Neural progenitor cell (in vitro differentiated cells): Measurements from ENCODE around the gene MEGF8. TPM values are rescaled to one million over a fixed set of nuclear protein-coding genes. Genes with fewer than 3 reads are reported as not detected.

Experiments
- DNase-seq: peaks from one replicate; pipeline ENCODE4 v3.0.0-alpha.2; 2016; ENCODE audit warnings: low spot score
- H2AFZ ChIP-seq: fragments of 200-600 bp; sonication (generic); replicated peaks from 2 replicates; pipeline ENCODE4 v1.6.1; 2016; ENCODE audit warnings: antibody characterized with exemption
- H3F3A ChIP-seq: fragments of 200-600 bp; sonication (generic); 2 replicates; pipeline ENCODE4 v1.6.1; 2016; ENCODE audit warnings: antibody characterized with exemption, low read depth
- H3K27ac ChIP-seq: fragments of 200-600 bp; sonication (generic); 2 replicates; pipeline ENCODE4 v1.5.1; 2016; ENCODE audit warnings: mild to moderate bottlenecking
- H3K27me3 ChIP-seq: fragments of 200-600 bp; sonication (generic); 2 replicates; pipeline ENCODE4 v1.6.1; 2016; ENCODE audit warnings: mild to moderate bottlenecking, moderate library complexity
- H3K36me3 ChIP-seq: fragments of 200-600 bp; sonication (generic); 2 replicates; pipeline ENCODE4 v1.5.1; 2016
- H3K4me1 ChIP-seq: fragments of 200-600 bp; sonication (generic); 2 replicates; pipeline ENCODE4 v1.6.1; 2016; ENCODE audit warnings: mixed run types
- H3K4me2 ChIP-seq: fragments of 200-600 bp; sonication (generic); 2 replicates; pipeline ENCODE4 v1.6.1; 2016
- H3K4me3 ChIP-seq: fragments of 200-600 bp; sonication (generic); 2 replicates; pipeline ENCODE4 v1.5.1; 2016
- H3K79me2 ChIP-seq: fragments of 200-600 bp; sonication (generic); 2 replicates; pipeline ENCODE4 v1.6.1; 2016; ENCODE audit warnings: low read depth
- H3K9ac ChIP-seq: fragments of 200-600 bp; sonication (generic); 2 replicates; pipeline ENCODE4 v1.6.1; 2016
- H3K9me3 ChIP-seq: fragments of 200-600 bp; sonication (generic); 2 replicates; pipeline ENCODE4 v1.5.1; 2016; ENCODE audit warnings: low read depth
- H4K20me1 ChIP-seq: fragments of 200-600 bp; sonication (generic); 2 replicates; pipeline ENCODE4 v1.6.1; 2016; ENCODE audit warnings: low read depth
- H3K27ac Mint-ChIP-seq: 3 replicates; pipeline ENCODE4 v1.8.0; 2021; ENCODE audit warnings: mixed read lengths
- H3K27me3 Mint-ChIP-seq: 2 replicates; pipeline ENCODE4 v1.8.0; 2022; ENCODE audit warnings: low read depth, mild to moderate bottlenecking, inconsistent platforms, moderate library complexity, mixed read lengths; ENCODE audit not compliant: insufficient read depth
- H3K36me3 Mint-ChIP-seq: 3 replicates; pipeline ENCODE4 v1.8.0; 2021; ENCODE audit warnings: mixed read lengths
- H3K4me1 Mint-ChIP-seq: 3 replicates; pipeline ENCODE4 v1.8.0; 2021; ENCODE audit warnings: mixed read lengths
- H3K4me3 Mint-ChIP-seq: 3 replicates; pipeline ENCODE4 v1.8.0; 2021; ENCODE audit warnings: mild to moderate bottlenecking, moderate library complexity, mixed read lengths
- H3K9me3 Mint-ChIP-seq: 3 replicates; pipeline ENCODE4 v1.8.0; 2020; ENCODE audit warnings: mixed read lengths
- EZH2 ChIP-seq: fragments of 200-600 bp; sonication (generic); IDR thresholded peaks from 2 replicates; pipeline ENCODE4 v1.6.1; 2017; ENCODE audit warnings: antibody characterized with exemption, mild to moderate bottlenecking, moderate library complexity
- EZH2phosphoT487 ChIP-seq: fragments of 200-600 bp; sonication (generic); IDR thresholded peaks from 2 replicates; pipeline ENCODE4 v1.6.1; 2017; ENCODE audit warnings: antibody characterized with exemption
- total RNA-seq: library from RNA; depleted of rRNA; stranded (reverse); fragments of >200 nt; gene quantifications from 2 replicates; pipeline ENCODE4 v1.2.3, GENCODE V29; 2015; ENCODE audit warnings: low replicate concordance
- TF ChIP-seq, protein P1 (sequence below): fragments of 200-600 bp; sonication (generic); IDR thresholded peaks from 2 replicates; pipeline ENCODE4 v1.5.1; 2017; ENCODE audit warnings: antibody characterized with exemption, mild to moderate bottlenecking

MEGF8 gene
- total RNA-seq, 1 donor from 2014 or later, result 7.3 TPM

DNA sequence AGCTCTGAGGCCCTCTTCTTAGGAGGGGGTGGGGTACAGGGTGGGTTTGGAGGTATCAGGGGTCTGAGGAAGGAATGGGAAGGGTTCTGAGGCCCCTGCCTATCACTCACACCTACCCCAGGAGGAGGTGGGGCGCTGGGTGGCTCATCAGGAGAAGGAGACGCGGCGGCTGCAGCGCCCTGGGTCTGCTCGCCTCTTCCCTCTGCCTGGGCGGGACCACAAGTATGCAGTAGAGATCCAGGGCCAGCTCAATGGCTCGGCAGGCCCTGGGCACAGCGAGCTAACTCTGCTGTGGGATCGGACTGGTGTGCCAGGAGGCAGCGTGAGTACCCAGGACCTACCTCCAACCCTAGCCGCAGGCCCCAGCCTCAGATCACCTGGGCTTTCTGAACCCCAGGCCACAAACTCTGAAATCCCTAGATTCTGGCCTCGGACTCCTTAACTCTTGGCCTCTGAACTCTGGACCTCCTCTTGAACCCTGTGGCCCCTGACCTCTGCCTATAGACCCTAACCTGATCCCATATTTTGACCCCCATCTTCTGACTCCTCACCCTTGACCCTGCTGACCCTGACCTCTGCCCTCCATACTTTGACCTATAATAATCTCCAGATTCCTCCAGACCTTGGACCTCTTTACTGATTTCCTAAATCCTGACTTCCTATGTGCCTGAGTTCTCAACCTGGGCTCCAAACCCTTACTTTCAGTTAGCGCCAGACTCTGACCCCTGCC is 24.1 kb downstream of the MEGF8 start:
- Histone ChIP-seq H3K27me3 (no peaks in the 10 kb centered on the region), H2AFZ (no peak overlapping the region), H3K9ac (no peak overlapping the region), H3K27ac (no peak overlapping the region), H3F3A (no peaks in the 10 kb centered on the region), H3K9me3 (no peaks in the 10 kb centered on the region), H3K79me2 (no peaks in the 10 kb centered on the region), H3K36me3 (no peaks in the 10 kb centered on the region), H3K4me3 (no peak overlapping the region), H3K4me2 (no peak overlapping the region), H3K4me1 (no peaks in the 10 kb centered on the region), H4K20me1 (no peaks in the 10 kb centered on the region)
- peak overlapping the region; percentile 90 for H3K27ac Mint-ChIP-seq
- H3K9me3 Mint-ChIP-seq, result no peaks in the 10 kb centered on the region
- peaks cover 22% of the 10 kb centered on the region for H3K4me1 Mint-ChIP-seq
- H3K36me3 Mint-ChIP-seq, result peaks cover 30% of the 10 kb centered on the region
- H3K27me3 Mint-ChIP-seq, result peaks cover 8% of the 10 kb centered on the region
- DNase-seq, result no peak
- TF ChIP-seq EZH2phosphoT487 (no peak), EZH2 (no peak)
- TF ChIP-seq, protein P1, sequence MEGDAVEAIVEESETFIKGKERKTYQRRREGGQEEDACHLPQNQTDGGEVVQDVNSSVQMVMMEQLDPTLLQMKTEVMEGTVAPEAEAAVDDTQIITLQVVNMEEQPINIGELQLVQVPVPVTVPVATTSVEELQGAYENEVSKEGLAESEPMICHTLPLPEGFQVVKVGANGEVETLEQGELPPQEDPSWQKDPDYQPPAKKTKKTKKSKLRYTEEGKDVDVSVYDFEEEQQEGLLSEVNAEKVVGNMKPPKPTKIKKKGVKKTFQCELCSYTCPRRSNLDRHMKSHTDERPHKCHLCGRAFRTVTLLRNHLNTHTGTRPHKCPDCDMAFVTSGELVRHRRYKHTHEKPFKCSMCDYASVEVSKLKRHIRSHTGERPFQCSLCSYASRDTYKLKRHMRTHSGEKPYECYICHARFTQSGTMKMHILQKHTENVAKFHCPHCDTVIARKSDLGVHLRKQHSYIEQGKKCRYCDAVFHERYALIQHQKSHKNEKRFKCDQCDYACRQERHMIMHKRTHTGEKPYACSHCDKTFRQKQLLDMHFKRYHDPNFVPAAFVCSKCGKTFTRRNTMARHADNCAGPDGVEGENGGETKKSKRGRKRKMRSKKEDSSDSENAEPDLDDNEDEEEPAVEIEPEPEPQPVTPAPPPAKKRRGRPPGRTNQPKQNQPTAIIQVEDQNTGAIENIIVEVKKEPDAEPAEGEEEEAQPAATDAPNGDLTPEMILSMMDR, result no peak
- no peak overlapping the region for H3K4me3 Mint-ChIP-seq

DNA sequence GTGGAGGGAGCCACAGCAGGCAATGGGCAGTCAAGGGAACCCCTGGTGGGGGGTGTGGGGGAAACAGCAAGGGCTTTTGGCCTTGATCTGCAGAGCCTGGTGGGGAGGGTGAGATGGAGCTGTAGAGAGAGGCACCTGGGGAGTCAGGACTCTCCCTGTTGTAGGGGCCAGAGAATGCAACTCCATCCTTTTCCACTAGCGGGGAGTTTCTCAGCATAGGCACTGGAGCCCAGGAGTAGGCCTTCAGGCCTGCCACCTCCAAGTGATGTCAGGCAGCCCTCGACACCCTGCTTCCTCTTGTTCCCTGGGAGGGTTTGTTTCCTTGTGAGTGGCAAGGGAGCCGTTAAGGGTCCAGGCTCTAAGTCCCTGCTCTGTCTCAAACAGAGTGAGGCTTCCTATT is 25.0 kb downstream of the MEGF8 start:
- no peaks in the 10 kb centered on the region for H3K79me2 ChIP-seq
- no peaks in the 10 kb centered on the region for H3K9me3 Mint-ChIP-seq
- no peak overlapping the region for H3K4me3 Mint-ChIP-seq
- H3K4me2 ChIP-seq, result no peak overlapping the region
- H3K27me3 Mint-ChIP-seq, result peaks cover 8% of the 10 kb centered on the region
- no peak overlapping the region for H3K9ac ChIP-seq
- no peaks in the 10 kb centered on the region for H3K27me3 ChIP-seq
- H4K20me1 ChIP-seq, result no peaks in the 10 kb centered on the region
- H3K4me1 Mint-ChIP-seq, result peaks cover 27% of the 10 kb centered on the region
- H3K27ac Mint-ChIP-seq, result no peak overlapping the region
- TF ChIP-seq EZH2phosphoT487, result no peak
- H3K4me3 ChIP-seq, result no peak overlapping the region
- H2AFZ ChIP-seq, result no peak overlapping the region
- DNase-seq, result no peak
- H3K9me3 ChIP-seq, result no peaks in the 10 kb centered on the region
- no peak overlapping the region for H3K27ac ChIP-seq
- no peaks in the 10 kb centered on the region for H3K4me1 ChIP-seq
- no peaks in the 10 kb centered on the region for H3F3A ChIP-seq
- H3K36me3 ChIP-seq, result no peaks in the 10 kb centered on the region
- peaks cover 27% of the 10 kb centered on the region for H3K36me3 Mint-ChIP-seq

DNA sequence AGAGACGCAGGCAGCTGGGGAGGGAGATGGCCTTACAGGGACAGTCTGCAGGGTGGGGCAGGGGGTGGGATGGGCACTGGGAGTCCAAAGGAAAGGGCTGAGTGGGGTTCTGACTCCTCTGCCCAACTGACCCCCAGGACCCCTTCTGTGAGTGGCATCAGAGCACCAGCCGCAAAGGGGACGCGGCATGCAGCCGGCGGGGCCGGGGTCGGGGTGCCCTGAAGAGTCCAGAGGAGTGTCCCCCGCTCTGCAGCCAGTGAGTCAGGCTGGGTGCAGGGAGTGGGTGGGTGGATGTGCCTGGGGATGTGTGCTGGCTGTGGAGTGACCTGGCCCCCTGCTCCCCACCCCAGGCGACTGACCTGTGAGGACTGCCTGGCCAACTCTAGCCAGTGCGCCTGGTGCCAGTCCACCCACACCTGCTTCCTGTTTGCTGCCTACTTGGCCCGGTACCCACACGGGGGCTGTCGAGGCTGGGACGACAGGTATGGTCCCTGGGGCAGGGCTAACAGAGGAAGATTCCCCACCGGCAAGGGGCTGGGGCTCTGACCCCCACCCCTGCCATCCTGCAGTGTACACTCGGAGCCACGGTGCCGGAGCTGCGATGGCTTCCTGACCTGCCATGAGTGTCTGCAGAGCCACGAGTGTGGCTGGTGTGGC is 25.8 kb downstream of the MEGF8 start:
- H3K27me3 Mint-ChIP-seq, result peaks cover 8% of the 10 kb centered on the region
- no peak overlapping the region for H3K27ac Mint-ChIP-seq
- no peaks in the 10 kb centered on the region for H3K36me3 ChIP-seq
- no peak overlapping the region for H3K4me3 Mint-ChIP-seq
- H3K4me1 ChIP-seq, result no peaks in the 10 kb centered on the region
- no peak for DNase-seq
- no peaks in the 10 kb centered on the region for H4K20me1 ChIP-seq
- H3K36me3 Mint-ChIP-seq, result peaks cover 26% of the 10 kb centered on the region
- H2AFZ ChIP-seq, result no peak overlapping the region
- H3K4me1 Mint-ChIP-seq, result peaks cover 27% of the 10 kb centered on the region
- H3K27me3 ChIP-seq, result no peaks in the 10 kb centered on the region
- H3K9me3 Mint-ChIP-seq, result no peaks in the 10 kb centered on the region
- no peaks in the 10 kb centered on the region for H3K79me2 ChIP-seq
- no peaks in the 10 kb centered on the region for H3K9me3 ChIP-seq
- no peak overlapping the region for H3K4me3 ChIP-seq
- H3K9ac ChIP-seq, result no peak overlapping the region
- no peak overlapping the region for H3K4me2 ChIP-seq
- TF ChIP-seq EZH2 (no peak), EZH2phosphoT487 (no peak)
- TF ChIP-seq, protein P1, result no peak
- no peaks in the 10 kb centered on the region for H3F3A ChIP-seq
- no peak overlapping the region for H3K27ac ChIP-seq
